Parathyroid adenoma (tissue), 2 donors: ENCODE results near the gene APBA1.
"Not testable (repeated sequence)": the region's sequence is repeated elsewhere in the genome, so short reads cannot be mapped to it uniquely, and the experiment has no call there.

Source experiments
- H2AFZ ChIP-seq: fragments of 300-600 bp; sonication (generic); one replicate; pipeline ENCODE4 v1.7.0; 2017; ENCODE audit warnings: antibody characterized with exemption, mild to moderate bottlenecking
- H3K27ac ChIP-seq: fragments of 300-600 bp; sonication (generic); one replicate; pipeline ENCODE4 v1.7.0; 2017
- H3K27me3 ChIP-seq: fragments of 300-600 bp; sonication (generic); one replicate; pipeline ENCODE4 v1.7.0; 2017; ENCODE audit warnings: low read length; ENCODE audit not compliant: control insufficient read depth, insufficient read depth
- H3K36me3 ChIP-seq: fragments of 300-600 bp; sonication (generic); one replicate; pipeline ENCODE4 v1.7.0; 2017; ENCODE audit warnings: low read length; ENCODE audit not compliant: control insufficient read depth, insufficient read depth
- H3K4me1 ChIP-seq: fragments of 300-600 bp; sonication (generic); one replicate; pipeline ENCODE4 v1.7.0; 2017; ENCODE audit warnings: control low read depth
- H3K4me2 ChIP-seq: fragments of 300-600 bp; sonication (generic); one replicate; pipeline ENCODE4 v1.7.0; 2017; ENCODE audit warnings: low read length
- H3K4me3 ChIP-seq: fragments of 300-600 bp; sonication (generic); one replicate; pipeline ENCODE4 v1.7.0; 2017; ENCODE audit warnings: low read depth, low read length
- H3K79me2 ChIP-seq: fragments of 300-600 bp; sonication (generic); one replicate; pipeline ENCODE4 v1.7.0; 2017; ENCODE audit warnings: control low read depth
- H3K9ac ChIP-seq: fragments of 300-600 bp; sonication (generic); one replicate; pipeline ENCODE4 v1.7.0; 2017; ENCODE audit warnings: mild to moderate bottlenecking
- H3K9me3 ChIP-seq: fragments of 300-600 bp; sonication (generic); one replicate; pipeline ENCODE4 v1.7.0; 2017; ENCODE audit warnings: low read length; ENCODE audit not compliant: control insufficient read depth
- TF ChIP-seq, protein P1 (sequence below): fragments of 300-600 bp; sonication (generic); IDR thresholded peaks from one replicate; pipeline ENCODE4 v1.7.0; 2017; ENCODE audit warnings: antibody characterized with exemption, mild to moderate bottlenecking
- donor health status: primary hyperparathyroidism.

Gene APBA1

DNA sequence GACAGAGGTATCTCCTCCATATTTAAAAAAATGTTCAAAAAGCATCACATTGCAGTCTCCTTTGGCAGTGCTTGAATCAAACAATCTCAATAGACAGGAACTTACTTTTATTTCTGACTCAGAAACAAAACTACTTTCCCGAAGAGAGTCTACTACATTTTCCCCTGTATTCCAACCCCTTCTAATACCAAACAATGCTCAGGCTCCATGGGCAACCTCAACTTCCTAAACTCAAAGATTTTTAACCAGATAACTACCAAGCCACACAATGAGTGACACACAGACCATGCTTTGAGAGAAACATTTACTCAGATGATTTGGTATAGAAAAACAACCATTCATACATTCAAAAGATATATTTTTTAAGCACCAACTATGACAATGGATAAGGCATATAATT lies 70.5 kb downstream of the APBA1 start:
- Histone ChIP-seq H3K4me3 (no peak overlapping the region), H3K79me2 (no peaks in the 10 kb centered on the region), H3K36me3 (no peaks in the 10 kb centered on the region), H3K27ac (no peak overlapping the region), H3K4me1 (no peaks in the 10 kb centered on the region), H3K27me3 (no peaks in the 10 kb centered on the region), H3K9ac (no peak overlapping the region), H3K9me3 (no peaks in the 10 kb centered on the region), H2AFZ (no peak overlapping the region), H3K4me2 (no peak overlapping the region)
- TF ChIP-seq, protein P1, sequence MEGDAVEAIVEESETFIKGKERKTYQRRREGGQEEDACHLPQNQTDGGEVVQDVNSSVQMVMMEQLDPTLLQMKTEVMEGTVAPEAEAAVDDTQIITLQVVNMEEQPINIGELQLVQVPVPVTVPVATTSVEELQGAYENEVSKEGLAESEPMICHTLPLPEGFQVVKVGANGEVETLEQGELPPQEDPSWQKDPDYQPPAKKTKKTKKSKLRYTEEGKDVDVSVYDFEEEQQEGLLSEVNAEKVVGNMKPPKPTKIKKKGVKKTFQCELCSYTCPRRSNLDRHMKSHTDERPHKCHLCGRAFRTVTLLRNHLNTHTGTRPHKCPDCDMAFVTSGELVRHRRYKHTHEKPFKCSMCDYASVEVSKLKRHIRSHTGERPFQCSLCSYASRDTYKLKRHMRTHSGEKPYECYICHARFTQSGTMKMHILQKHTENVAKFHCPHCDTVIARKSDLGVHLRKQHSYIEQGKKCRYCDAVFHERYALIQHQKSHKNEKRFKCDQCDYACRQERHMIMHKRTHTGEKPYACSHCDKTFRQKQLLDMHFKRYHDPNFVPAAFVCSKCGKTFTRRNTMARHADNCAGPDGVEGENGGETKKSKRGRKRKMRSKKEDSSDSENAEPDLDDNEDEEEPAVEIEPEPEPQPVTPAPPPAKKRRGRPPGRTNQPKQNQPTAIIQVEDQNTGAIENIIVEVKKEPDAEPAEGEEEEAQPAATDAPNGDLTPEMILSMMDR: no peak

DNA sequence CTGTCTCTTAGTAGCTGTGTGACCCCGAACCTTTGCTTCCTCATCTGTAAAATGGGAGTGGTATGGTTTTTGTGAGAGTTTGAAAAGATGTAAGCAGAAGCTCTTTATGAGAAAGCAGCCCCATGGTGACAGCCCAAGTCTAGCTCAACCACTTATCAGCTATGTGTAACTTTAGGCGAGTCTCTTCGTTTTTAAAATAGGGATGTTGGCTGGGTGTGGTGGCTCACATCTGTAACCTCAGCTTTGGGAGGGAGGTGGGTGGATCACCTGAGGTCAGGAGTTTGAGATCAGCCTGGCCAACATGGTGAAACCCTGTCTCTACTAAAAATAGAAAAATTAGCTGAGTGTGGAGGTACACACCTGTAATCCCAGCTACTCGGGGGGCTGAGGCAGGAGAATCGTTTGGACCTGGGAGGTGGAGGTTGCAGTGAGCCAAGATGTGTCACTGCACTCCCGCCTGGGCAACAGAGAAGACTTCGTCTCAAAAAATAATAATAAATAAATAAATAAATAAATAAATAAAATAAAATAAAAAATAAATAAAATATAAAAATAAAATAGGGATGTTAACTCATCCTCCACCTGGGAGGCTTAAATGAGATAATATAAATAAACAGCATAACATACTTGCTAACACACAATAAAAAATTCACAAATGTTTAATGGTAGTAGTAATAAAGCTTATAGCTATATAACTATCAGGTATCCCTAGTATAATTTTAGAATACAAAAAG lies 71.7 kb downstream of the APBA1 start:
- Histone ChIP-seq H3K4me2 (no peak overlapping the region), H3K4me1 (no peaks in the 10 kb centered on the region), H3K9me3 (no peaks in the 10 kb centered on the region), H2AFZ (no peak overlapping the region), H3K27me3 (no peaks in the 10 kb centered on the region), H3K27ac (no peak overlapping the region), H3K79me2 (no peaks in the 10 kb centered on the region), H3K36me3 (no peaks in the 10 kb centered on the region), H3K4me3 (no peak overlapping the region), H3K9ac (no peak overlapping the region)
- TF ChIP-seq, protein P1: no peak

DNA sequence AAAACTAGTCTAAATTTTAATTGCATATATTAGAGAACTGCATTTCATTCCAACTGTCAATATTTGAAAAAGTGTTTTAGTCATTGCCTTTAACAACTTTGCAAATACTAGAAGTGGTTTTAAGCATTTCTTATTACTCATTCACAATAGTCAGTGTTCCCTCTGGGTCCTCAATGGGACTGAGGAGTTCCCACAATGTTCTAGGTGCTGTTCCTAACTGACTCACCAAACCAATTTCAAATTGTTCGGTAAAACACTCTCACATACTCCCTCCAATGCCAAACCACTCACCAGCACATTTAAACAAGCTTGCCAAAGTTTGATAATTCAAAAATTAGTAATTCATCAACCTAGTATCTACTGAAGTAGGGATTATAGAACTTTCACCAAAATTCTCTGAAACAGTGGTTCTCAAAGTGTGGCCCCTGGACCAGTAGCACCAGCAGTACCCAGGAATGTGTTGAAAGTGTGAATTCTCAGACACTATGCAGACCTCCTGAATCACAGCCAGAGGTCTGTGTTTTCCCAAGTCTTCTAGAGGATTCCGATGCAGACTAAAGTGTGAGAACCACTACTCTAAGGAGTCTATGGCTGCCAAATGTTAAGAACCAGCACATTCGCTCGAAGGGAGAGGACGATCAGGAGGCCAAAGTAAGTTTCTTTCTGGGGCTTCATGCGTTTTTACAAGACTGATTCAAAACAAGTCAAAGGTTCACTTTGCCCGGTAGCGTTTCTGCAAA lies 72.8 kb downstream of the APBA1 start:
- no peak overlapping the region for H3K9ac ChIP-seq
- no peak overlapping the region for H2AFZ ChIP-seq
- TF ChIP-seq, protein P1: no peak
- no peak overlapping the region for H3K27ac ChIP-seq
- H3K9me3 ChIP-seq: no peaks in the 10 kb centered on the region
- no peaks in the 10 kb centered on the region for H3K4me1 ChIP-seq
- H3K36me3 ChIP-seq: no peaks in the 10 kb centered on the region
- H3K79me2 ChIP-seq: no peaks in the 10 kb centered on the region
- no peak overlapping the region for H3K4me3 ChIP-seq
- H3K4me2 ChIP-seq: no peak overlapping the region
- no peaks in the 10 kb centered on the region for H3K27me3 ChIP-seq

DNA sequence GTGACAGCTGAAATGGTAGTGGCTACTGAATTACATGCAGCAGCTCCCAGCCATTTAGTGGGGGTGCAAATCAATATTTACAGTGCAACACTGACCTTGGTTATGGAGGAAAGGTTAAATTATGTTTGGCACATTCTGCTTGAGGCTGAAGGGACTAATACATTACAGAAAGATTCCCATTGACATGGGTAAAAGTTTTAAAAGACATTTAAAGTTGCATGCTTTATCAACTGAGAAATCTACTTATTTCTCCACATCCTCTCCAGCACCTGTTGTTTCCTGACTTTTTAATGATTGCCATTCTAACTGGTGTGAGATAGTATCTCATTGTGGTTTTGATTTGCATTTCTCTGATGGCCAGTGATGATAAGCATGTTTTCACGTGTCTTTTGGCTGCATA lies 75.3 kb downstream of the APBA1 start:
- not testable (repeated sequence) for H3K9ac ChIP-seq, H3K4me2 ChIP-seq, H3K4me3 ChIP-seq, H3K4me1 ChIP-seq, H3K36me3 ChIP-seq, H3K27me3 ChIP-seq, H3K27ac ChIP-seq, H3K9me3 ChIP-seq, H3K79me2 ChIP-seq, H2AFZ ChIP-seq

DNA sequence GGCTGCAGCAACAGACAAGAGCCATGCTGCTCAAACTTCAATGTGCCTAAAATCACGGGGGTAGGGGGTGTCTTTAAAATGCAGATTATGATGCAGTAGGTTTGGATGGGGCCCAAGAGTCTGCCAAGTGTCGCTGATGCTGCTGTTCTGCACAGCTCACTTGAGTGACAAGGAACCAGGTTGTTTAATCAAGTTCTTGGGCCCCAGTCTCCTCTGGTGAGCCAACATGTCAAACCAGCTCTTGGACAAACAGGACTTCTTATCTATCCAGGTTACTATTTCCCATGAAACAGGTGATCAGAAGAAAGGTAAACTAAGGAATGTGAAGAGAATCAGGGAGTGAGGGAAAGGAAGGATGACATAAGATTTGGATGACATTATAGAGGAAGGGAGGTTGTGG lies 78.0 kb downstream of the APBA1 start:
- no peaks in the 10 kb centered on the region for H3K9me3 ChIP-seq
- no peaks in the 10 kb centered on the region for H3K79me2 ChIP-seq
- TF ChIP-seq, protein P1: no peak
- H3K27ac ChIP-seq: no peak overlapping the region
- H3K4me3 ChIP-seq: no peak overlapping the region
- H3K36me3 ChIP-seq: no peaks in the 10 kb centered on the region
- no peak overlapping the region for H2AFZ ChIP-seq
- H3K4me2 ChIP-seq: no peak overlapping the region
- no peak overlapping the region for H3K9ac ChIP-seq
- H3K4me1 ChIP-seq: no peaks in the 10 kb centered on the region
- H3K27me3 ChIP-seq: no peaks in the 10 kb centered on the region
